DMS53 (cell line): ENCODE data around the gene ACTR8.

Experiments used
- DNase-seq: peaks from one replicate; lab custom pipeline; 2025; lab: John Stamatoyannopoulos, UW

The ACTR8 gene

GRCh38 chr3:53863145-53863544 is 18.8 kb downstream of the ACTR8 start:
- DNase-seq: no peak

- DNase-seq: no peak
Measured at GRCh38 chr3:53862241-53862640, 19.7 kb downstream of the ACTR8 start.

- DNase-seq: no peak
Measured at GRCh38 chr3:53860196-53860595, 21.8 kb downstream of the ACTR8 start.

GRCh38 chr3:53859178-53859577 is 22.8 kb downstream of the ACTR8 start:
- DNase-seq: no peak

GRCh38 chr3:53858096-53858741 is 23.7 kb downstream of the ACTR8 start:
- no peak for DNase-seq

- no peak for DNase-seq
Measured at GRCh38 chr3:53856964-53857363, 25.0 kb downstream of the ACTR8 start.

- DNase-seq: no peak
Measured at GRCh38 chr3:53850895-53851294, 31.1 kb downstream of the ACTR8 start.

GRCh38 chr3:53849916-53850315 is 32.0 kb downstream of the ACTR8 start:
- DNase-seq: no peak

- DNase-seq: no peak
Measured at GRCh38 chr3:53846851-53847155, 35.1 kb downstream of the ACTR8 start.

- DNase-seq: peak; percentile 74
Measured at GRCh38 chr3:53846134-53846850, 35.7 kb downstream of the ACTR8 start, which contains the start of the genes CHDH and IL17RB. CHDH (minus strand) TSS chr3:53846419; CDS start chr3:53824008, 22,411 bp downstream. IL17RB (plus strand) TSS chr3:53846568; CDS start chr3:53846589, 21 bp downstream.

GRCh38 chr3:53845881-53846133 is 36.1 kb downstream of the ACTR8 start:
- DNase-seq: no peak

- DNase-seq: peak; percentile 59
Measured at GRCh38 chr3:53845103-53845880, 36.7 kb downstream of the ACTR8 start.

GRCh38 chr3:53844262-53845102 is 37.5 kb downstream of the ACTR8 start:
- DNase-seq: peak; percentile 12

GRCh38 chr3:53843195-53844177 is 38.5 kb downstream of the ACTR8 start:
- DNase-seq: peak; percentile 52

GRCh38 chr3:53842436-53843194 is 39.3 kb downstream of the ACTR8 start:
- peak; percentile 80 for DNase-seq

GRCh38 chr3:53841296-53841695 is 40.7 kb downstream of the ACTR8 start:
- DNase-seq: peak; percentile 38

- no peak for DNase-seq
Measured at GRCh38 chr3:53837331-53837730, 44.6 kb downstream of the ACTR8 start.

GRCh38 chr3:53836084-53836872 is 45.7 kb downstream of the ACTR8 start:
- DNase-seq: no peak

- no peak for DNase-seq
Measured at GRCh38 chr3:53835257-53835656, 46.7 kb downstream of the ACTR8 start.
